Tongue (tissue), 2 donors: ENCODE data around the gene LRRC74B. TPM values are rescaled to one million over a fixed set of nuclear protein-coding genes. Genes with fewer than 3 reads are reported as not detected.

ENCODE experiments used
- DNase-seq: peaks from one replicate; pipeline ENCODE4 v3.0.0-alpha.2; 2015
- total RNA-seq: library from RNA; depleted of rRNA; stranded (reverse); fragments of >200 nt; gene quantifications from one replicate; pipeline ENCODE4 v1.2.3, GENCODE V29; 2014

The LRRC74B gene
- total RNA-seq, 1 donor from 2014 or later: not detected

DNA sequence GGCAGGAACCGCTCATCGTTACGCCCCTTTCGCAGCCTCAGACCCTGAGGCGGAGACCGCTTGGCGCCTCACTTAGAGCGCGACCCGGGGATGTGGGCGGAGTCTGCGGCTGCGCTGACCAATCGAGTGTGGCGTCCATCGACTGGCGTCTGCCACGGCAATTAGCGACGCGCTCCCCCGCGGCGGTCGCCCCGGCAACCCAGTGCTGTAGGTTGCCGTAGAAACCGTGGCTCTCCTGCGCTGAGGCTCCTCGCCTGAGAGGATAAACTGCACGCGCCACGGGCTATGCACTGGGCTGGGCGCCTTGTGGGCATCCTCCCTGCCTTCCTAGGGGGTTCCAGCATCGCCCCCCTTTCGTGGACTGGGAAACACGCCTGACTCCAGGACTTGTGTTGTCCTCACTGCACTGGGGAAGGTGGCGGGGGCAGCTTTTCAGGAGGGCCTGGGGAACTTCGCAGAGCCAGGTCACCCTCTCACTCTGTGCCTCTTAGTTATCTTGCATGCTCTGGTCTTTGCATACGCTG, 31.5 kb upstream of the LRRC74B start:
- DNase-seq: peak; percentile 94

- peak; percentile 92 for DNase-seq
Observed at GRCh38 chr22:21014726-21015465, 30.9 kb upstream of the LRRC74B start, which contains the start of gene P2RX6. Gene P2RX6, plus strand, starts transcription at chr22:21015165. Its CDS starts 10 bp downstream, at chr22:21015175.

DNA sequence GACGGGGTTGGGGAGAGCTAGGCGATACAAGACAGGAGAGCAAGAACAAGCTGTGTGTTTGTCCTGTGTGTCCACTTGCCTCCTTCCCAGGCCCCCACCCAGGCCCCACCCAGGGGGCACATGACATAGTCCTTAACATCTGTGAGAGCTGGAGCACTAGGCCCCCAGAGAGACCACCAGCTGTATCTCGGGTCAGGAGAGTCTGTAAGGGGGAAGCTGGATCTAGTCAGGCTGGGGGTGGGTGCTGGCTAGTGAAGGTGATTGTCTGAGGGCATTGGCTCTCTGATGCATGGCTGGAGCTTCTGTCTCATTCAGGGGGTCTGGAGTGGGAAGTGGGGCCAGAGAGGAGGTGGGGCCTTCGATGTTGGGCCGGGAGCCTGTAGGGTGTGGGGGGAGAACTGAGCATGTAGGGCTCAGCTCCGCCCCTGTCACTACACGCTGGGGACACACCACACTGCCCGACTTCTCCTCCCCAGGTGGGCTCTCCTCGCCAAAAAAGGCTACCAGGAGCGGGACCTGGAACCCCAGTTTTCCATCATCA, 30.2 kb upstream of the LRRC74B start:
- DNase-seq: peak; percentile 43

DNA sequence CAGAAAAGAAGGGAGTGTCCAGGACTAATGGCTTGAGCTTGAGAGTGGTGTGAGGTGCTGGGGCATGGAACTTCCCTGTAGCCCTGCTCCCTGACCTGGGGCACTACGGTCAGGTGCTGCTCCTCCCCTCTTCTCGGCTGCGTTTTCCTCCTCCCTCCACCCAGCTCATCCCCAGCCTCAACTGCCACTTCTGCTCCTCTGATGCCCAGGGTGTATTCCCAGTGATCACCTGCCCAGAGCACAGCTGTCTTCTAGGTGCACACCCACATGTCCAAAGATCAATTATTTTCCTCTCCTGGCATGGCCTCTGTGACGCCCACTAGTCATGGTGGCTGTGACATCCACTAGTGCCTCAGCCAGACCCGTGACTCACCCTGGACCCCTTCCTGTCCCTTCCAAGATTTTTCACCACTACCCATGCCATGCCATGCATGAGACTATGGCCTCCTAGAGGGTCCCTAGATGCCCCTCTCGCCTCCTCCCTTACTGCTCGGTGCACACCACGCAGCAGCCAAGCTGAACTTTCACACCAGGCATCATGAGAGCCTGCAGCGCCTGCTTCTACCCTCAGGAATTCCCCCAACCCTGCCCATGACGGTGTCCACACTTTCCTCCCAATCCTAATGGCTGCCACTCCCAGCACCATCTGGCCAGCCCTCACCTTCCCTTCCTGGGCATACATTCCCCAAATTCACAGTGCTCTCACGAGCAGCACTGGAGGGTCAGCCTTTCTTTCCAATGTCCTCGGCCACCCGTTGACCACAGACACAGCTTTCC, 28.9 kb upstream of the LRRC74B start:
- no peak for DNase-seq

DNA sequence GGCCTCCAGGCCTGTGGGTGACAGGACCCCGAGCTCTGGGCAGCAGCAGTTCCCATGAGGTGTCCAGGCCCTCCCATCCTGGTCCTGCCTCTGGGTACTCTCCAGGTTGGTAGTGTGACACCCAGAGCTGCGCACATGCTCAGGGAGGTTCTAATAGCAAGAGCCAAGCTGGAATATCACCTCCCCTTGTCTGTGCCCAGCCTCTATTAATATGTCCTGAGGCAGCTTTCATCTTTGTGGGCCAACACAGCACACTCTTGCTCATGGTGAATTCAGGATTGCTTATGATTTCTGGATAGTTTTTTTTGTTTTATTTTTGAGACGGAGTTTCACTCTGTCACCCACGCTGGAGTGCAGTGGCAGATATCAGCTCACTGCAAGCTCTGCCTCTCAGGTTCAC, 27.4 kb upstream of the LRRC74B start:
- DNase-seq: no peak

DNA sequence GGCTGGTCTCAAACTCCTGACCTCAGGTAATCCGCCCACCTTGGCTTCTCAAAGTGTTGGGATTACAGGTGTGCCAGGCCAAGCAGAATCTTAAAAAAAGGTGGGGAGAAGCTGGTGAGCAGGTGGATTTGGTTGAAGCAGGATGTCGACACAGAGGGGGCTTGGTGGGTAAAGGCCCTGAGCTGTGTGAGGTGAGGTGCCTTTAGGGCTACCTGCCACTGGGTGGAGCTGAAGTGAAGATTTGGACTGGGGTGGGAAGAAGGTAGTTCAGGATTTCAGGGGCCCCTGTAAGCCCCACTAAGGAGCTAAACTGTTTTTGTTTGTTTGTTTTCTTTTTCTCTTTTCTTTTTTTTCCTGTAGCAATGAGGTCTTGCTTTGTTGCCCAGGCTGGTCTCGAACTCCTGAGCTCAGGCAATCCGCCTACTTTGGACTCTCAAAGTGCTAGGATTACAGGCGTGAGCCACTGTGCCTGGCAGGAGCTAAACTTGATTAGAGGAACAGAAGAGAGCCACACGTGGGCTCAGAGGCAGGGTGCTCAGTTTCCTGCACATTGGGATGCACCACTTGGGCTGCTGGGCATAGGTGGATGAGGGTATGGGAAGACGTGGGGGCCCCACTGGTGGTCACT, 24.8 kb upstream of the LRRC74B start:
- DNase-seq: no peak

DNA sequence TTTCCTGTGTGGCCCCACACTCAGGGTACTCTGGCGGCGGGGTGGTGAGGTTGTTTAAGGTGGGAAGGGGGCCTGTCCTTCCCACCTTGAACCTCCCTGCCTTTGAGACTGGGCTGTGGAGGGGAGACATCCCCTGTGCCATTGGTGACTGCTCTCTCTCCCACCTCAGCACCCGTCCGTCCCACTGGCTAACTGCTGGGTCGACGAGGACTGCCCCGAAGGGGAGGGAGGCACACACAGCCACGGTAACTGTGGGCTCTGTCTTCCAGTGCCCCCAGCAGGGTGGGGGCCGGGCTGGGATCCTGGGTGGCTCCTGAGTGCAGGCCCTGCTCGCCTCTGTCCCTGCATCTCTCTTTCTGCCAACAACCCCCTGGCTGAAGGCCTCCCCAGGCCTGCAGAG, 23.2 kb upstream of the LRRC74B start:
- no peak for DNase-seq

GRCh38 chr22:21022955-21023614, 22.7 kb upstream of the LRRC74B start:
- DNase-seq: no peak

GRCh38 chr22:21025266-21025665, 20.5 kb upstream of the LRRC74B start:
- DNase-seq: no peak

- no peak for DNase-seq
Observed at GRCh38 chr22:21025763-21026755, 19.7 kb upstream of the LRRC74B start.

GRCh38 chr22:21026783-21027692, 18.7 kb upstream of the LRRC74B start:
- DNase-seq: peak; percentile 73

DNA sequence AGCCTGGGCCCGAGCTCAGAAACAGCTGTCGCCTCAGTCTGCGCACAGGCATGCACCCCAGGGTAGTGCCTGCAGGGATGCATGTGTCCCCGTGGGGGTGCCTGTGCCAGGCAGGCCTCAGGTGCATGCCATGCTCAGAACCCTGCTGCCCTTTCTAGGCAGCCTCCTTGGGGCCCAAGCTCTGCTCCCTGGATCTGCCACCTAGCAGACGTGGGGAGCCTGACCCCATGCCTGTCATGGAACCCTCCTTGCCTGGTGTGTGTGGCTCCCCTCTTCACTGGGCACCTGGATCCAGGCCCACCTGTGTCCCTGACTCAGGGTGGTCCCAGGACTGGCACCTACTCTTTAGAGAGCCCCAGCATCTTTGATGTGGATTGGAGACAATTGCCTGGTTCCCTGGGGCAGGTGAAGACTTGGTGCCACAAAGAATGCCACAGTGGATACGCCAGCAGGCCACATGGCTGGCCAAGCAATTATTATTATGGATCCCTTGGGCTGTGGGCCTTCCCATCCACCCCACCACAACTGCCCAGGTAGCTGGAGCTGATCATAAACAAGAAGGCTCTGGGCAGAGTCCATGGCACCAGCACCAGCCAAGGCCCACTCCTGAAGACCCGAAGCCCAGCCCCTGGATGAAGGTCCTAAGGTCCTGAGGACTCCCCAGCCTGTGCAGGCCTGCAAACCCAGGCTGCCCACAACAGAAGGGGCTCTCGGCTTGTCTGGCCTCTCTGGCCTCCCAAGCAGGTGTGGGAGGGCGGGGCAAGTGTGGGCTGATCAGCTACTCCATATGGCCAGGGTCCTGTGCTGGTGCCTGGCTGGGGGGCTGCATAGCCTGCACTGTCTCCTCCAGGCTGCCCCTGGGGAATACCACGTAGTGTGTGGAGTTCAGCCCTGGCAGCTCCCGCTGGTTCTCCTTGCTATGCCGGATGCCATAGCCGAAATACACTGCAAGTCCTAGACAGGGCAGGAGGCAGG, 17.2 kb upstream of the LRRC74B start:
- DNase-seq: no peak

DNA sequence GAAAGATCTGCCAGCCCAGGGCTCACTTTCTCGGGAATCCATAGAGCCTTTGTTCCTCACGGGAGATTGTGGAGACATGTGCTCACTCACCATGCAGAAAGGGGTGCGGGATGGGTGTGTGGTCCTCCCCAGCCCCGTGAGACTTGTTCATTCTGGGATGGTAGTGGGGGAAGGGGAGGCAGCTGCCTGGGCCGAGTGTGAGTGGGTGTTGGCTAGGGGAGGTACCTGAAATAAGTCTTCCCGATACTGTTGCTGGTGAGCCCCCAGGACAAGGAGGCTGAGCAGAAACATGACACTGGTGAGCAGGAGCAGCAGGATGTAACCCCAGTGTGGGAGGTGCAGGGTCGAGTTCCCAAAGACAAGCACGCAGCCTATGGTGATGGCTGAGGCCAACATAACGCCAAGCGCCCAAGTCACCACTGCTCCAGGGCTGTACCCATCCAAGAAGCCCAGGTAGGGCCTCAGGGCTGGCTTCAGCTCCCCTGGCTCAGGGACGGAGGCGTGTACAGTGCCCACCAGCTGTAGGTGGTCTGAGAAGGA, 16.2 kb upstream of the LRRC74B start:
- DNase-seq: no peak

- DNase-seq: no peak
Observed at GRCh38 chr22:21030032-21030431, 15.7 kb upstream of the LRRC74B start.

GRCh38 chr22:21030621-21031544, 14.9 kb upstream of the LRRC74B start:
- no peak for DNase-seq

- no peak for DNase-seq
Observed at GRCh38 chr22:21031545-21032036, 14.2 kb upstream of the LRRC74B start.
